Fibroblast of lung (primary cell): ENCODE measurements around the gene NDUFV1. TPM values are rescaled to one million over a fixed set of nuclear protein-coding genes. Genes with fewer than 3 reads are reported as not detected.

Experiments
- DNase-seq, 2 donors: peaks; one replicate each; pipeline versions ENCODE4 v3.0.0 to v3.0.0-alpha.2; 2010; ENCODE audit warnings: low read depth in 2 of 2
- H2AFZ ChIP-seq: 2 replicates; pipeline ENCODE4 v1.5.1; 2012; ENCODE audit warnings: low read length, control low read depth, inconsistent platforms
- H3K27ac ChIP-seq: 2 replicates; pipeline ENCODE4 v1.5.1; 2011; ENCODE audit warnings: low read length, control low read depth; ENCODE audit not compliant: insufficient read depth
- H3K27me3 ChIP-seq: 2 replicates; pipeline ENCODE4 v1.5.1; 2011; ENCODE audit warnings: mild to moderate bottlenecking, low read length; ENCODE audit not compliant: control insufficient read depth, insufficient read depth
- H3K36me3 ChIP-seq: 2 replicates; pipeline ENCODE4 v1.5.1; 2011; ENCODE audit warnings: low read length; ENCODE audit not compliant: control insufficient read depth, insufficient read depth
- H3K4me1 ChIP-seq: 2 replicates; pipeline ENCODE4 v1.5.1; 2011; ENCODE audit warnings: low read length; ENCODE audit not compliant: control insufficient read depth, insufficient read depth; ENCODE audit errors: extremely low read depth
- H3K4me2 ChIP-seq: 2 replicates; pipeline ENCODE4 v1.5.1; 2011; ENCODE audit warnings: low read length, control low read depth; ENCODE audit not compliant: insufficient read depth; ENCODE audit errors: extremely low read depth
- H3K4me3 ChIP-seq, 4 experiments: fragments of 200-600 bp in 1 of 4; sonication (generic) in 1 of 4; replicated peaks in 1 of 4; 2 replicates each; pipeline ENCODE4 v1.5.1; 2011 to 2016; ENCODE audit warnings: low read length in 4 of 4, low read depth in 3 of 4, mild to moderate bottlenecking in 3 of 4, control low read depth in 2 of 4, inconsistent platforms in 1 of 4, mixed read lengths in 1 of 4; ENCODE audit not compliant: insufficient read depth in 1 of 4; ENCODE audit errors: control extremely low read depth in 1 of 4
- H3K79me2 ChIP-seq: 2 replicates; pipeline ENCODE4 v1.5.1; 2012; ENCODE audit warnings: mild to moderate bottlenecking, low read length, inconsistent platforms; ENCODE audit not compliant: control insufficient read depth, insufficient read depth
- H3K9ac ChIP-seq: 2 replicates; pipeline ENCODE4 v1.5.1; 2011; ENCODE audit warnings: mild to moderate bottlenecking, low read length, control low read depth; ENCODE audit not compliant: insufficient read depth
- H3K9me3 ChIP-seq: 2 replicates; pipeline ENCODE4 v1.5.1; 2012; ENCODE audit warnings: low read depth, low read length; ENCODE audit not compliant: control insufficient read depth, insufficient read depth
- H4K20me1 ChIP-seq: 2 replicates; pipeline ENCODE4 v1.5.1; 2011; ENCODE audit warnings: low read length; ENCODE audit not compliant: control insufficient read depth, insufficient read depth; ENCODE audit errors: extremely low read depth
- EZH2 ChIP-seq: IDR thresholded peaks from 2 replicates; pipeline ENCODE4 v1.5.1; 2012; ENCODE audit warnings: low read length, control low read depth, mild to moderate bottlenecking; ENCODE audit errors: missing control alignments
- polyA plus RNA-seq, 2 donors: library from polyadenylated mRNA; depleted of rRNA in 1 of 2; stranded (reverse) in 1 of 2; unstranded in 1 of 2; fragments of >200 nt; gene quantifications; 2 replicates each; pipeline ENCODE4 v1.2.1, GENCODE V29; 2011 to 2012; ENCODE audit warnings: missing spikeins in 1 of 2
- total RNA-seq: library from RNA; depleted of rRNA; stranded (reverse); fragments of >200 nt; gene quantifications from 2 replicates; pipeline ENCODE4 v1.2.1, GENCODE V29; 2014
- TF ChIP-seq, protein P1 (sequence below), 2 donors: IDR thresholded peaks in 1 of 2; conservative IDR thresholded peaks in 1 of 2; 1 replicate in 1 of 2; 2 replicates in 1 of 2; pipeline ENCODE4 v1.5.1; 2011 to 2012; ENCODE audit warnings: low read length in 2 of 2, control low read depth in 1 of 2, inconsistent platforms in 1 of 2, low read depth in 1 of 2, mild to moderate bottlenecking in 1 of 2

The NDUFV1 gene
- total and polyA plus RNA-seq, 2 donors (not counting 1 experiment from before 2014, with no cell fraction given) = 64.9 to 171 TPM

DNA sequence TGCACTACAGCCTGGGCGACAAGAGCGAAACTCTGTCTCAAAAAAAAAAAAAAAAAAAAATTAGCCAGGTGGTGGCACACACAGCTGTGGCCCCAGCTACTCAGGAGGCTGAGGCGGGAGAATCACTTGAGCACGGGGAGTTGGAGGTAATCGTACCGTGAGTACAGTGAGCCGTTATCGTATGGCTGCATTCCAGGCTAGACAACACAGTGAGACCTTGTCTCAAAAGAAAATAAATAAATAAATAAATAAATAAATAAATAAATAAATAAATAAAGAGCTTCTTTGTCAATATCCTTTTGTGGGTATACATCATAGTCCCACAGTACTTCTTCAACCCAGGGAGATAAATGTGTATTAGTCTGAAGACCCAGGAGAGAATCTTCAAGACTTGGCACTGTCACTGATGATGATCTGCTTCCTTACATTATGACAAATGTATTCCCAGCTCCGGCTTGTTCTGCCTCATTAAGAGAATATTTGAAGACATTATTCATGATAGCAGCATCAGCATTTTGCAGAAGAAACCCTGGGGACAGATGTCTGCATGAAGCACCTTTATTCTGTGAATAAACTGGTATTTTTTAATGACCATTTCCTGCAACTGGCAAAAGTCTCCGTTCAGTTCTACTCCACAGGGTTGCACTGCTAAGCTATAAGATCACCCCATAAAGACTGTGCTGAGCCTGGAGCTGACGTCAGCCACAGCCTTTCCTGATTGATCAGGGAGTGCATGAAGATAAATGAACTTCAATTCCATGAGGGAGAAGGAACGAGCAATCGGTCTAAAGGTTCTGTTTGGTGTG lies 45.4 kb downstream of the NDUFV1 start:
- no peak for DNase-seq
- Histone ChIP-seq H3K27me3 (no peaks in the 10 kb centered on the region), H3K4me2 (no peak overlapping the region), H3K9me3 (no peaks in the 10 kb centered on the region), H3K36me3 (no peaks in the 10 kb centered on the region), H3K79me2 (no peaks in the 10 kb centered on the region), H4K20me1 (no peaks in the 10 kb centered on the region), H3K9ac (no peak overlapping the region), H3K4me1 (no peaks in the 10 kb centered on the region), H3K4me3 (no peak overlapping the region), H3K27ac (no peak overlapping the region), H2AFZ (no peak overlapping the region)
- TF ChIP-seq EZH2 = no peak
- TF ChIP-seq, protein P1, sequence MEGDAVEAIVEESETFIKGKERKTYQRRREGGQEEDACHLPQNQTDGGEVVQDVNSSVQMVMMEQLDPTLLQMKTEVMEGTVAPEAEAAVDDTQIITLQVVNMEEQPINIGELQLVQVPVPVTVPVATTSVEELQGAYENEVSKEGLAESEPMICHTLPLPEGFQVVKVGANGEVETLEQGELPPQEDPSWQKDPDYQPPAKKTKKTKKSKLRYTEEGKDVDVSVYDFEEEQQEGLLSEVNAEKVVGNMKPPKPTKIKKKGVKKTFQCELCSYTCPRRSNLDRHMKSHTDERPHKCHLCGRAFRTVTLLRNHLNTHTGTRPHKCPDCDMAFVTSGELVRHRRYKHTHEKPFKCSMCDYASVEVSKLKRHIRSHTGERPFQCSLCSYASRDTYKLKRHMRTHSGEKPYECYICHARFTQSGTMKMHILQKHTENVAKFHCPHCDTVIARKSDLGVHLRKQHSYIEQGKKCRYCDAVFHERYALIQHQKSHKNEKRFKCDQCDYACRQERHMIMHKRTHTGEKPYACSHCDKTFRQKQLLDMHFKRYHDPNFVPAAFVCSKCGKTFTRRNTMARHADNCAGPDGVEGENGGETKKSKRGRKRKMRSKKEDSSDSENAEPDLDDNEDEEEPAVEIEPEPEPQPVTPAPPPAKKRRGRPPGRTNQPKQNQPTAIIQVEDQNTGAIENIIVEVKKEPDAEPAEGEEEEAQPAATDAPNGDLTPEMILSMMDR (conservative IDR thresholded peaks at IDR 0.05 in 1 of 2, IDR thresholded peaks at IDR 0.05 in 1 of 2; ENCODE audit: low read depth in 1 of 2, low read length in 2 of 2) = no peak

DNA sequence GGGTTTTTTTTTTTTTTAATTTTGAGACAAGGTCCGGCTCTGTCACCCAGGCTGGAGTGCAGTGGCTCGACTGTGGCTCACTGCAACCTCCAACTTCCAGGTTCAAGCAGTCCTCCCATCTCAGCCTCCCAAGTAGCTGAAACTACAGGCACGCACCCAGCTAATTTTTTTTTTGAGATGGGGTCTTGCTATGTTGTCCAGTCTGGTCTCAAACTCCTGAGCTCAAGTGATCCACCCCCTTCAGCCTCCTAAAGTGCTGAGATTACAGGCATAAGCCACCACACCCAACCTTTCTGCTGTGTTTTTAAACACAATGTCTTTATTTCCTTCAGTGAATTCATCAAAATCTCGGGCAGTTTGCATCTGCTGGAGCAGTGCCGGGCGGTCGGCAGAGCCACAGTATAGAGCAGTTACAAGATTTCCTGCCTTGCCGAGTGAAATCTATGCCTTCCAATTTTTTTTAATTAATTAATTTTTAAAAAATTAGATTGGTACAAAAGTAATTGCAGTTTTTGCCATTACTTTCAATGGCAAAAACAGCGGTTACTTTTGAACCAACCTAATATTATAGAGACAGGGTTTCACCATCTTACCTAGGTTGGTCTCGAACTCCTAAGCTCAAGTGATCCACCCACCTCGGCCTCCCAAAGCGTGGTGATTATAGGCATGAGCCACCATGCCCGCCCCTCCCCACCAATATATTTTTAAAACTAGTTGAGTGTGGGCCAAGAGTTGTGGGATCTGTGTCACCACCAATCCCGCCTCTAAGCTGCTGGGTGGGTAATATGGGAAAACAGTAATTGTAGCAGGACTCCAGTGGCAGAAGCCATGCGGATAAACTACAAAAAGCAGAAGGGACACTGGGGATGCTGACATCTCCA lies 46.5 kb downstream of the NDUFV1 start:
- H3K4me2 ChIP-seq = no peak overlapping the region
- H3K4me1 ChIP-seq = no peaks in the 10 kb centered on the region
- H3K36me3 ChIP-seq = no peaks in the 10 kb centered on the region
- no peak overlapping the region for H3K9ac ChIP-seq
- H2AFZ ChIP-seq = no peak overlapping the region
- H3K4me3 ChIP-seq = no peak overlapping the region
- no peaks in the 10 kb centered on the region for H4K20me1 ChIP-seq
- no peak overlapping the region for H3K27ac ChIP-seq
- no peaks in the 10 kb centered on the region for H3K27me3 ChIP-seq
- TF ChIP-seq EZH2 = no peak
- TF ChIP-seq, protein P1 (conservative IDR thresholded peaks at IDR 0.05 in 1 of 2, IDR thresholded peaks at IDR 0.05 in 1 of 2; ENCODE audit: low read depth in 1 of 2, low read length in 2 of 2) = no peak
- DNase-seq = no peak
- H3K79me2 ChIP-seq = no peaks in the 10 kb centered on the region
- H3K9me3 ChIP-seq = no peaks in the 10 kb centered on the region

DNA sequence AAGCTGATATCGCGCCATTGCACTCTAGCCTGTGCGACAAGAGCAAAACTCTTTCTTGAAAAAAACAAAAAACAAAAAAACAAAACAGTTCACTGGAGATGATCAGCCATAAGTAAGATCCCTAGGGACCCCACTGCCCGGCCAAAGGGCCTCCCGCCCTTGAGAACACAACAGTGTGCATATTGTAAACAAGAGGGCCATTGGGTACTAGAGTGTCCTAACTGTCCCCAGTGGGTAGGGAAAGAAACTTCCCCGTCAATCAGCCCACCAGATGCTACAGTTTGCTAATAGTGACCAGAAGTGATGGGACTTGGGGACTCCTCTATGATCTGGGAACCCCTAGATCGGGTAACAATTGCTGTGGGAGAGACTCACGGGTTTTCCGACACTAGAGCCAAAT lies 47.5 kb downstream of the NDUFV1 start:
- Histone ChIP-seq H3K4me2 (no peak overlapping the region), H3K36me3 (no peaks in the 10 kb centered on the region), H3K27me3 (no peaks in the 10 kb centered on the region), H4K20me1 (no peaks in the 10 kb centered on the region), H3K4me1 (no peaks in the 10 kb centered on the region), H2AFZ (no peak overlapping the region), H3K9me3 (no peaks in the 10 kb centered on the region), H3K27ac (no peak overlapping the region), H3K4me3 (no peak overlapping the region), H3K79me2 (no peaks in the 10 kb centered on the region), H3K9ac (no peak overlapping the region)
- DNase-seq = no peak
- TF ChIP-seq, protein P1 (conservative IDR thresholded peaks at IDR 0.05 in 1 of 2, IDR thresholded peaks at IDR 0.05 in 1 of 2; ENCODE audit: low read depth in 1 of 2, low read length in 2 of 2) = no peak
- no peak for TF ChIP-seq EZH2
